Measurements from ENCODE around the gene THPO. TPM values are rescaled to one million over a fixed set of nuclear protein-coding genes. Genes with fewer than 3 reads are reported as not detected.

The THPO gene
- total and polyA plus RNA-seq, 9 of the 15 experiments (the other 6 are each of a cell fraction or from before 2014, with no cell fraction given): 0.11 to 1.1 (median 0.35) TPM; not detected in 1

DNA sequence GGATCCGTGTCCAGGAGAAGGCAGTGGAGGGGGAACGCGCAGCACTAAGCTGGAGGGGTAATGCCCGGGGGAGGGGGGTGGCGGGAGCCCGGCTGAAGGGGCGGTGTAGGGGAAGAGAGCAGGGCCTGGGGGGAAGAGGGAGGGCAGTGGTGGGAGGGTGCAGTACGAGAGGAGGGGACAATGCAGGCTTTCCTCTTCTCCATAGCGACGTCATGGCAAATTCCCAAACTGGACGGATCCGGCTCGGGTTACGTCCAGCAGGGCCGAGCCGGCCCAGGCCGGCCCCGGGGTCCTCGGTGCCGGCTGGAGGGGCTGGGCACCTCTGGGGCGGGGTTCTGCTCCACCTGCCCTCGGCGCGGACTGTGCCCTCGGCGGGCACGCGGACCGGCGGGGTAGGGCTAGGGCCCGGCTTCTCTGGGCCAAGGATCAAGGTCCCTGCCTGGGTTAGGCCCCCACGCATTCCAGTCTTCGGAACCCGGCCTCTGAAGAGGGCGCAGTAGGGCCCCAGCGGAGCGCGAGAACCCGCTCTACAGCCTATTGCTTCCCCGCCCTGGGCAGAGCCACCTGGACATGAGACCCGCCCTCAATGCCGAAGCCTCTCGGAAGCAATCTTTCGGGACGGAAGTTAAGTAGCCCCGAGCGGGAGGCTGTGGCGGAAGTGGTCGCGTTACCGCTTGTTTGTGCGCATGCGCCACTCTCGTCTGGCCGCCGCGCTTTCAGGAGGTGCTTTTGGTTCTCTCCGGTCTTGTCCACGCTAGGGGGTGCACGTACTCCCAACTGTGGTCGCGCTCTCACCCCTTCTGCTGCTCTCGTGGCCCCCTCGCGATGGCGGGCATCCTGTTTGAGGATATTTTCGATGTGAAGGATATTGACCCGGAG lies 15.1 kb downstream of the THPO start (continued):
- no peak for TF ChIP-seq ZNF518B (CRISPR knock-in tag; IDR thresholded peaks at IDR 0.05)
- no peak for TF ChIP-seq PCBP2 (IDR thresholded peaks at IDR 0.05; ENCODE audit: low read depth, low read length, poor library complexity, severe bottlenecking)
- TF ChIP-seq ZNF778 (CRISPR knock-in tag; IDR thresholded peaks at IDR 0.05): no peak
- TF ChIP-seq, protein P1, sequence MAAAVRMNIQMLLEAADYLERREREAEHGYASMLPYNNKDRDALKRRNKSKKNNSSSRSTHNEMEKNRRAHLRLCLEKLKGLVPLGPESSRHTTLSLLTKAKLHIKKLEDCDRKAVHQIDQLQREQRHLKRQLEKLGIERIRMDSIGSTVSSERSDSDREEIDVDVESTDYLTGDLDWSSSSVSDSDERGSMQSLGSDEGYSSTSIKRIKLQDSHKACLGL (CRISPR knock-in tag; IDR thresholded peaks at IDR 0.05; ENCODE audit: borderline replicate concordance, poor library complexity, severe bottlenecking): no peak
- no peak for TF ChIP-seq RBM15 (IDR thresholded peaks at IDR 0.05; ENCODE audit: insufficient read depth, low read length)
- TF ChIP-seq TCF3 (CRISPR knock-in tag; IDR thresholded peaks at IDR 0.05): no peak
- TF ChIP-seq ZSCAN32 (CRISPR knock-in tag; IDR thresholded peaks at IDR 0.05): no peak
- no peak for TF ChIP-seq ZNF282 (CRISPR knock-in tag; IDR thresholded peaks at IDR 0.05)
- peak; percentile 49; the same call in 1 of the 2 replicates for TF ChIP-seq ZNF592 (IDR thresholded peaks at IDR 0.05)
- no peak for TF ChIP-seq NFYB (IDR thresholded peaks at IDR 0.05; ENCODE audit: extremely low read depth, insufficient read length)
- TF ChIP-seq SNAPC5 (CRISPR knock-in tag; IDR thresholded peaks at IDR 0.05): no peak
- TF ChIP-seq ZNF239 (CRISPR knock-in tag; IDR thresholded peaks at IDR 0.05): no peak
- TF ChIP-seq, protein P2, sequence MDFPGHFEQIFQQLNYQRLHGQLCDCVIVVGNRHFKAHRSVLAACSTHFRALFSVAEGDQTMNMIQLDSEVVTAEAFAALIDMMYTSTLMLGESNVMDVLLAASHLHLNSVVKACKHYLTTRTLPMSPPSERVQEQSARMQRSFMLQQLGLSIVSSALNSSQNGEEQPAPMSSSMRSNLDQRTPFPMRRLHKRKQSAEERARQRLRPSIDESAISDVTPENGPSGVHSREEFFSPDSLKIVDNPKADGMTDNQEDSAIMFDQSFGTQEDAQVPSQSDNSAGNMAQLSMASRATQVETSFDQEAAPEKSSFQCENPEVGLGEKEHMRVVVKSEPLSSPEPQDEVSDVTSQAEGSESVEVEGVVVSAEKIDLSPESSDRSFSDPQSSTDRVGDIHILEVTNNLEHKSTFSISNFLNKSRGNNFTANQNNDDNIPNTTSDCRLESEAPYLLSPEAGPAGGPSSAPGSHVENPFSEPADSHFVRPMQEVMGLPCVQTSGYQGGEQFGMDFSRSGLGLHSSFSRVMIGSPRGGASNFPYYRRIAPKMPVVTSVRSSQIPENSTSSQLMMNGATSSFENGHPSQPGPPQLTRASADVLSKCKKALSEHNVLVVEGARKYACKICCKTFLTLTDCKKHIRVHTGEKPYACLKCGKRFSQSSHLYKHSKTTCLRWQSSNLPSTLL (IDR thresholded peaks at IDR 0.05): no peak

All from K562 (cell line).